Activated T-cell treated with anti-CD3 and anti-CD28 coated beads, Interleukin-2, amount 50 U/mL, for 4 hours (primary cell): Measurements from ENCODE around the gene CHST8. TPM values are rescaled to one million over a fixed set of nuclear protein-coding genes. Genes with fewer than 3 reads are reported as not detected.

Source experiments
- ATAC-seq, 2 donors: fragments of 200-7000 bp; cut with Tn5 transposase; one replicate each; pipeline ENCODE4 v1.10.0; 2021
- DNase-seq: peaks from one replicate; pipeline ENCODE4 v3.0.0-alpha.2; 2020
- H3K27me3 Mint-ChIP-seq: one replicate; pipeline ENCODE4 v1.8.0; 2021; ENCODE audit warnings: low read depth, mixed read lengths
- H3K36me3 Mint-ChIP-seq: one replicate; pipeline ENCODE4 v1.8.0; 2022; ENCODE audit warnings: mixed read lengths; ENCODE audit not compliant: insufficient read depth
- H3K4me1 Mint-ChIP-seq: one replicate; pipeline ENCODE4 v1.8.0; 2021; ENCODE audit warnings: low read depth, mixed read lengths
- H3K4me3 Mint-ChIP-seq: one replicate; pipeline ENCODE4 v1.8.0; 2021; ENCODE audit warnings: mild to moderate bottlenecking, moderate library complexity, mixed read lengths
- H3K9me3 Mint-ChIP-seq: one replicate; pipeline ENCODE4 v1.8.0; 2021; ENCODE audit warnings: mixed read lengths
- total RNA-seq, 3 donors: library from RNA; stranded (reverse); gene quantifications; one replicate each; pipeline ENCODE4 v1.2.1, GENCODE V29; 2021

The CHST8 gene
- total RNA-seq, 3 donors from 2014 or later, result not detected

GRCh38 chr19:33705860-33706259 is 84.1 kb downstream of the CHST8 start:
- DNase-seq, result no peak
- peaks cover 4% of the 10 kb centered on the region for H3K9me3 Mint-ChIP-seq
- no peaks in the 10 kb centered on the region for H3K27me3 Mint-ChIP-seq
- H3K4me1 Mint-ChIP-seq, result no peaks in the 10 kb centered on the region
- ATAC-seq, result no peak
- no peak overlapping the region for H3K4me3 Mint-ChIP-seq
- H3K36me3 Mint-ChIP-seq, result no peaks in the 10 kb centered on the region

GRCh38 chr19:33706631-33707030 is 84.9 kb downstream of the CHST8 start:
- H3K4me1 Mint-ChIP-seq, result no peaks in the 10 kb centered on the region
- DNase-seq (no peak), ATAC-seq (no peak)
- H3K27me3 Mint-ChIP-seq, result no peaks in the 10 kb centered on the region
- H3K4me3 Mint-ChIP-seq, result no peak overlapping the region
- no peaks in the 10 kb centered on the region for H3K36me3 Mint-ChIP-seq
- H3K9me3 Mint-ChIP-seq, result peaks cover 4% of the 10 kb centered on the region

GRCh38 chr19:33712268-33712667 is 90.5 kb downstream of the CHST8 start:
- Mint-ChIP-seq H3K9me3 (peaks cover 18% of the 10 kb centered on the region), H3K36me3 (no peaks in the 10 kb centered on the region), H3K4me3 (no peak overlapping the region), H3K4me1 (no peaks in the 10 kb centered on the region), H3K27me3 (peaks cover 11% of the 10 kb centered on the region)
- DNase-seq (no peak), ATAC-seq (no peak)

- no peak for ATAC-seq
- Mint-ChIP-seq H3K4me1 (no peaks in the 10 kb centered on the region), H3K36me3 (no peaks in the 10 kb centered on the region), H3K27me3 (peaks cover 11% of the 10 kb centered on the region), H3K4me3 (no peak overlapping the region), H3K9me3 (peaks cover 18% of the 10 kb centered on the region)
- no peak for DNase-seq
These were observed 91.4 kb downstream of the CHST8 start for GRCh38 chr19:33713194-33713593.

GRCh38 chr19:33714149-33714548 is 92.4 kb downstream of the CHST8 start:
- Mint-ChIP-seq H3K4me3 (no peak overlapping the region), H3K36me3 (no peaks in the 10 kb centered on the region), H3K27me3 (peaks cover 14% of the 10 kb centered on the region), H3K9me3 (peaks cover 18% of the 10 kb centered on the region), H3K4me1 (no peaks in the 10 kb centered on the region)
- DNase-seq (no peak), ATAC-seq (no peak)

- H3K9me3 Mint-ChIP-seq, result peaks cover 14% of the 10 kb centered on the region
- H3K36me3 Mint-ChIP-seq, result no peaks in the 10 kb centered on the region
- H3K27me3 Mint-ChIP-seq, result peaks cover 14% of the 10 kb centered on the region
- H3K4me3 Mint-ChIP-seq, result no peak overlapping the region
- H3K4me1 Mint-ChIP-seq, result no peaks in the 10 kb centered on the region
- DNase-seq (no peak), ATAC-seq (no peak)
These were observed 93.7 kb downstream of the CHST8 start for GRCh38 chr19:33715462-33715861.

- Mint-ChIP-seq H3K4me1 (no peaks in the 10 kb centered on the region), H3K9me3 (peaks cover 14% of the 10 kb centered on the region), H3K36me3 (no peaks in the 10 kb centered on the region), H3K4me3 (no peak overlapping the region), H3K27me3 (peaks cover 16% of the 10 kb centered on the region)
- no peak for DNase-seq
- no peak for ATAC-seq
These were observed 96.1 kb downstream of the CHST8 start for GRCh38 chr19:33717878-33718277.

- H3K4me1 Mint-ChIP-seq, result no peaks in the 10 kb centered on the region
- ATAC-seq (no peak), DNase-seq (no peak)
- H3K9me3 Mint-ChIP-seq, result peaks cover 14% of the 10 kb centered on the region
- H3K27me3 Mint-ChIP-seq, result peaks cover 15% of the 10 kb centered on the region
- H3K4me3 Mint-ChIP-seq, result no peak overlapping the region
- no peaks in the 10 kb centered on the region for H3K36me3 Mint-ChIP-seq
These were observed 97.0 kb downstream of the CHST8 start for GRCh38 chr19:33718651-33719254.

GRCh38 chr19:33719366-33720154 is 97.8 kb downstream of the CHST8 start:
- Mint-ChIP-seq H3K36me3 (no peaks in the 10 kb centered on the region), H3K4me1 (no peaks in the 10 kb centered on the region), H3K27me3 (peaks cover 11% of the 10 kb centered on the region), H3K9me3 (peaks cover 14% of the 10 kb centered on the region), H3K4me3 (no peak overlapping the region)
- DNase-seq (no peak), ATAC-seq (no peak)

- no peaks in the 10 kb centered on the region for H3K36me3 Mint-ChIP-seq
- H3K27me3 Mint-ChIP-seq, result peaks cover 11% of the 10 kb centered on the region
- H3K4me1 Mint-ChIP-seq, result no peaks in the 10 kb centered on the region
- no peak overlapping the region for H3K4me3 Mint-ChIP-seq
- ATAC-seq (no peak), DNase-seq (no peak)
- peaks cover 8% of the 10 kb centered on the region for H3K9me3 Mint-ChIP-seq
These were observed 98.4 kb downstream of the CHST8 start for GRCh38 chr19:33720155-33720493.

GRCh38 chr19:33720691-33721682 is 99.2 kb downstream of the CHST8 start:
- peaks cover 14% of the 10 kb centered on the region for H3K27me3 Mint-ChIP-seq
- no peaks in the 10 kb centered on the region for H3K36me3 Mint-ChIP-seq
- DNase-seq (no peak), ATAC-seq (no peak)
- no peak overlapping the region for H3K4me3 Mint-ChIP-seq
- no peaks in the 10 kb centered on the region for H3K4me1 Mint-ChIP-seq
- H3K9me3 Mint-ChIP-seq, result peaks cover 6% of the 10 kb centered on the region

GRCh38 chr19:33721735-33722297 is 100.1 kb downstream of the CHST8 start:
- H3K4me3 Mint-ChIP-seq, result no peak overlapping the region
- peaks cover 14% of the 10 kb centered on the region for H3K27me3 Mint-ChIP-seq
- no peaks in the 10 kb centered on the region for H3K9me3 Mint-ChIP-seq
- no peaks in the 10 kb centered on the region for H3K36me3 Mint-ChIP-seq
- no peak for ATAC-seq
- H3K4me1 Mint-ChIP-seq, result no peaks in the 10 kb centered on the region
- DNase-seq, result no peak

- Mint-ChIP-seq H3K27me3 (peaks cover 14% of the 10 kb centered on the region), H3K9me3 (no peaks in the 10 kb centered on the region), H3K4me3 (no peak overlapping the region), H3K36me3 (no peaks in the 10 kb centered on the region), H3K4me1 (no peaks in the 10 kb centered on the region)
- ATAC-seq (no peak), DNase-seq (no peak)
These were observed 100.9 kb downstream of the CHST8 start for GRCh38 chr19:33722456-33723239.
